ENCODE measurements around the gene ABCA10.
"Not testable (repeated sequence)": the region's sequence is repeated elsewhere in the genome, so short reads cannot be mapped to it uniquely, and the experiment has no call there.

GRCh38 chr17:69168642-69169041 is 60.0 kb downstream of the ABCA10 start:
- TF ChIP-seq CTCF (IDR thresholded peaks at IDR 0.05); EZH2 (IDR thresholded peaks at IDR 0.05; ENCODE audit: borderline replicate concordance, insufficient read depth, low read depth, low read length, poor library complexity, severe bottlenecking): not testable (repeated sequence)
